Loucy (cell line): ENCODE data around the gene FAXC.
"Not testable (repeated sequence)": the region's sequence is repeated elsewhere in the genome, so short reads cannot be mapped to it uniquely, and the experiment has no call there.

Experiments used
- H2AFZ ChIP-seq: fragments of 200-600 bp; sonication (generic); 2 replicates; pipeline ENCODE4 v1.6.0; 2016; ENCODE audit warnings: antibody characterized with exemption, mild to moderate bottlenecking, low read length, moderate library complexity
- H3F3A ChIP-seq: fragments of 200-600 bp; 2 replicates; pipeline ENCODE4 v1.6.0; 2016; ENCODE audit warnings: antibody characterized with exemption, low read depth, mild to moderate bottlenecking
- H3K27me3 ChIP-seq: fragments of 200-600 bp; sonication (generic); 2 replicates; pipeline ENCODE4 v1.6.1; 2014; ENCODE audit warnings: low read length, mild to moderate bottlenecking; ENCODE audit not compliant: insufficient read depth, poor library complexity, severe bottlenecking
- H3K36me3 ChIP-seq: fragments of 200-600 bp; sonication (generic); 2 replicates; pipeline ENCODE4 v1.6.1; 2016; ENCODE audit warnings: low read length; ENCODE audit not compliant: insufficient read depth
- H3K4me1 ChIP-seq: fragments of 200-600 bp; sonication (generic); 2 replicates; pipeline ENCODE4 v1.5.1; 2014; ENCODE audit warnings: low read length, mild to moderate bottlenecking; ENCODE audit not compliant: insufficient read depth, poor library complexity, severe bottlenecking
- H3K4me2 ChIP-seq: fragments of 200-600 bp; sonication (generic); 2 replicates; pipeline ENCODE4 v1.6.0; 2014; ENCODE audit warnings: antibody characterized with exemption, low read length, low read depth, mild to moderate bottlenecking; ENCODE audit not compliant: poor library complexity, severe bottlenecking
- H3K4me3 ChIP-seq: fragments of 200-600 bp; sonication (generic); 2 replicates; pipeline ENCODE4 v1.5.1; 2014; ENCODE audit warnings: low read length, mild to moderate bottlenecking, mixed read lengths; ENCODE audit not compliant: poor library complexity, severe bottlenecking
- H3K79me2 ChIP-seq: fragments of 200-600 bp; sonication (generic); 2 replicates; pipeline ENCODE4 v1.6.1; 2014; ENCODE audit warnings: low read length; ENCODE audit not compliant: insufficient read depth
- H3K9ac ChIP-seq: fragments of 200-600 bp; sonication (generic); 2 replicates; pipeline ENCODE4 v1.6.0; 2014; ENCODE audit warnings: mild to moderate bottlenecking, low read depth, low read length, moderate library complexity; ENCODE audit not compliant: poor library complexity, severe bottlenecking
- H3K9me2 ChIP-seq: fragments of 200-600 bp; sonication (generic); replicated peaks from 2 replicates; pipeline ENCODE4 v1.6.1; 2016; ENCODE audit warnings: low read depth, low read length, mixed read lengths
- H3K9me3 ChIP-seq: fragments of 200-600 bp; sonication (generic); 2 replicates; pipeline ENCODE4 v1.6.1; 2014; ENCODE audit warnings: mild to moderate bottlenecking, antibody characterized with exemption, low read length, low read depth; ENCODE audit not compliant: insufficient read depth
- H4K20me1 ChIP-seq: fragments of 200-600 bp; sonication (generic); 2 replicates; pipeline ENCODE4 v1.6.0; 2014; ENCODE audit warnings: antibody characterized with exemption, low read length, mild to moderate bottlenecking; ENCODE audit not compliant: insufficient read depth, poor library complexity, severe bottlenecking
- EZH2phosphoT487 ChIP-seq: fragments of 200-600 bp; IDR thresholded peaks from 2 replicates; pipeline ENCODE4 v1.6.1; 2018; ENCODE audit warnings: antibody characterized with exemption, mild to moderate bottlenecking, moderate library complexity, borderline replicate concordance
- TF ChIP-seq, protein P1 (sequence below): fragments of 200-600 bp; sonication (generic); conservative IDR thresholded peaks from 2 replicates; pipeline ENCODE4 v1.5.1; 2014; ENCODE audit warnings: mild to moderate bottlenecking, antibody characterized with exemption, low read length

The FAXC gene

DNA sequence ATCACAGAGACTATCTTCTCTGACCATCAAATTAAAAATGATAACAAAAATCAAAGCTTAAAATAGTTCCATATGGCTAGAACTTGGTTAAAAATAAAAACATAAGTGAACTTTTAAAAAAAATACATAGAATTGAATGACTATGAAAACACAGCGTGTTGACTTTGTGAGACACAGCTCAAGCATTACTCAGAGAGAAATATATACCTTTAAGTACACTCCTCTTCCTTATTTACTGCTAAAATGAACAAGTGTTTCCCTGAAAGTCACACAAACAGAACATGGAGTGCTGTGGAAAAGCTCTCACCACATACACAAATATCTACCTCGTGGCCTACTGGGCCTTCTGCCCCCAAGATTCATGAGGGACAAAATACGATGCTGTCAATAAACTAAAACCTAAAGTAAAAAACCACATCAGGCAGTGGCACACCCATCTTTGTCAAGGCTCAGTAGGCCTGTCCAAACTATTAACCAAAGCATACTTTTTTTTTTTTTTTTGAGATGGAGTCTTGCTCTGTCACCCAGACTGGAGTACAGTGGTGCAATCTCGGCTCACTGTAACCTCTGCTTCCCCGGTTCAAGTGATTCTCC lies 7.5 kb downstream of the FAXC start:
- H3K27me3 ChIP-seq: no peaks in the 10 kb centered on the region
- H3K4me2 ChIP-seq: no peak overlapping the region
- H3K4me3 ChIP-seq: no peak overlapping the region
- no peaks in the 10 kb centered on the region for H3K9me3 ChIP-seq
- H3K4me1 ChIP-seq: no peaks in the 10 kb centered on the region
- H4K20me1 ChIP-seq: no peaks in the 10 kb centered on the region
- no peaks in the 10 kb centered on the region for H3K79me2 ChIP-seq
- H3K36me3 ChIP-seq: no peaks in the 10 kb centered on the region
- H2AFZ ChIP-seq: no peak overlapping the region
- H3K9ac ChIP-seq: no peak overlapping the region
- no peaks in the 10 kb centered on the region for H3F3A ChIP-seq
- H3K9me2 ChIP-seq: no peaks in the 10 kb centered on the region
- no peak for TF ChIP-seq EZH2phosphoT487

DNA sequence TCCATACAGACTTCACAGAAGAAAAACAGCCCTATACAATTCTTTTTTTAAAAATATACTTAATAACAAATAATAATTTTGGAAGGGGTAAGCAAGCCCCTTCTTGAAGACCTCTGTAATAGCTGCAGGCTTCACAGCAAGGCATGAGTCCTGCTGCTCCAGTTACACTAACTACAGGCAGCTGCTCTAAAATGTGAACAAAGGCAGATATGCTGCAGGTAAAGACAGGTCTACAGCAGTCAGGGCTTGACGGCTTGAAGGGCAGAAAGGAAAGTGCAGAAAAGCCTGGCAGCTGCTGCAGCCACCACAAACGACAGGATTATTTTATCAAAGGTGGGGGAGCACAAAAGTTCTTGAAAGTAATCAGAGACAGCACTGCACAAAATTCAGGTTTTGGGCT lies 11.3 kb downstream of the FAXC start:
- Histone ChIP-seq H3F3A (no peaks in the 10 kb centered on the region), H3K9me2 (no peaks in the 10 kb centered on the region), H3K27me3 (no peaks in the 10 kb centered on the region), H3K79me2 (no peaks in the 10 kb centered on the region), H3K36me3 (no peaks in the 10 kb centered on the region), H3K9me3 (no peaks in the 10 kb centered on the region), H3K4me1 (no peaks in the 10 kb centered on the region), H3K9ac (no peak overlapping the region), H4K20me1 (no peaks in the 10 kb centered on the region), H2AFZ (no peak overlapping the region), H3K4me3 (no peak overlapping the region), H3K4me2 (no peak overlapping the region)
- no peak for TF ChIP-seq EZH2phosphoT487
- TF ChIP-seq, protein P1, sequence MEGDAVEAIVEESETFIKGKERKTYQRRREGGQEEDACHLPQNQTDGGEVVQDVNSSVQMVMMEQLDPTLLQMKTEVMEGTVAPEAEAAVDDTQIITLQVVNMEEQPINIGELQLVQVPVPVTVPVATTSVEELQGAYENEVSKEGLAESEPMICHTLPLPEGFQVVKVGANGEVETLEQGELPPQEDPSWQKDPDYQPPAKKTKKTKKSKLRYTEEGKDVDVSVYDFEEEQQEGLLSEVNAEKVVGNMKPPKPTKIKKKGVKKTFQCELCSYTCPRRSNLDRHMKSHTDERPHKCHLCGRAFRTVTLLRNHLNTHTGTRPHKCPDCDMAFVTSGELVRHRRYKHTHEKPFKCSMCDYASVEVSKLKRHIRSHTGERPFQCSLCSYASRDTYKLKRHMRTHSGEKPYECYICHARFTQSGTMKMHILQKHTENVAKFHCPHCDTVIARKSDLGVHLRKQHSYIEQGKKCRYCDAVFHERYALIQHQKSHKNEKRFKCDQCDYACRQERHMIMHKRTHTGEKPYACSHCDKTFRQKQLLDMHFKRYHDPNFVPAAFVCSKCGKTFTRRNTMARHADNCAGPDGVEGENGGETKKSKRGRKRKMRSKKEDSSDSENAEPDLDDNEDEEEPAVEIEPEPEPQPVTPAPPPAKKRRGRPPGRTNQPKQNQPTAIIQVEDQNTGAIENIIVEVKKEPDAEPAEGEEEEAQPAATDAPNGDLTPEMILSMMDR: no peak

DNA sequence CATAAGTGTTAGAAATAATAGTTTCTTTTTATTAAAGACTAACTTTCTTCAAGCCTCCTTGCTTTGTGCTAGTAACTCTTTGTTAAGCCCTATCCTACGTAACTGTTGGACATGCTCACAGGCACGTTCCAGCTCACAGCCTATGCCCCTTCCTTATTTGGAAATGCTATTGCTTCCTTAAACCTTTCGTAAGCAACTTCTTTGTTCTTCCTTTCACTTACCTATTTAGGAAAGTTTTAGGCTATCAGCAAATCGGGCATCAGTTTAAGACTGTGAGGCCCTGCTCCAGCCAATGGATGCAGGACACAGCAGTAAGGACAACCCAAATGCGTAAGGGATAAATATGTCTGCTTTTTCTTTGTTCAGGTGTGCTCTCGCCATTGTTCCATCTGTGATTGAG lies 14.2 kb downstream of the FAXC start:
- H3K4me1 ChIP-seq, H4K20me1 ChIP-seq, H3K9ac ChIP-seq, H3K9me2 ChIP-seq, H3K27me3 ChIP-seq, H3K79me2 ChIP-seq, H3K4me3 ChIP-seq, H3K4me2 ChIP-seq, H3K36me3 ChIP-seq, H3F3A ChIP-seq, H2AFZ ChIP-seq, H3K9me3 ChIP-seq: not testable (repeated sequence)

DNA sequence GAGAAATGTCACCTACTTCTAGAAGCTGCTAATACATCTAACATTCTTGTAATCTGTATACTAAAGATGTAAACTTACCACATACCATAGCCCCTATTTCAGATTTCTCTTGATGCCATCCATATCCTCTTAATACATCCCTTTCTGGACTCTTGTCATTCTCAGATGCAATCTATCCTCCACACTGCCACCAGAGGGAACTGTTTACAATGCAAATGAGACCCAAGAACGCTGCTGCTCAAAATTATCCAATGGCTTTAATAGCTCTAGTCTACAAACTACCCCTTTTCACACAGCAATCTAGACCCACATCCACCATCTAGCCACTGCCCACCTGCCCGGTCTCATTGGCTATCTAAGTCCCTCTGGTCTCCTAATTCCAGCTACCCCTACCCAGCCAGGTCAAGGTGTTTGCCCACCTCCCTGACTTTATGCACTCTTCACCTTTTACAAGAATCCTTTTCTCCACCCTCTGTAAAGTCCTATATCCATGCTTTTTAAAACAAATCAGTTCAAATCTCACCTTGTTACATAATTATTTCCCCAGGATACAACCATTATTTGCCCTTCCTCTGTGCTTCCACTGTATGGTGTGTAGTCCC lies 14.8 kb downstream of the FAXC start:
- no peaks in the 10 kb centered on the region for H3K27me3 ChIP-seq
- H3K4me3 ChIP-seq: no peak overlapping the region
- no peak for TF ChIP-seq EZH2phosphoT487
- TF ChIP-seq, protein P1: peak; percentile 80
- H3K9me3 ChIP-seq: no peaks in the 10 kb centered on the region
- no peaks in the 10 kb centered on the region for H3K36me3 ChIP-seq
- H3K4me1 ChIP-seq: no peaks in the 10 kb centered on the region
- H2AFZ ChIP-seq: peak overlapping the region; percentile 53; the same call in 1 of the 2 replicates
- H3K9ac ChIP-seq: no peak overlapping the region
- H3K79me2 ChIP-seq: no peaks in the 10 kb centered on the region
- H3F3A ChIP-seq: no peaks in the 10 kb centered on the region
- no peak overlapping the region for H3K4me2 ChIP-seq
- no peaks in the 10 kb centered on the region for H3K9me2 ChIP-seq
- no peaks in the 10 kb centered on the region for H4K20me1 ChIP-seq
